Measurements from ENCODE around the gene GLT6D1. TPM values are rescaled to one million over a fixed set of nuclear protein-coding genes. Genes with fewer than 3 reads are reported as not detected.
"Not testable (repeated sequence)": the region's sequence is repeated elsewhere in the genome, so short reads cannot be mapped to it uniquely, and the experiment has no call there.

The GLT6D1 gene, protein sequence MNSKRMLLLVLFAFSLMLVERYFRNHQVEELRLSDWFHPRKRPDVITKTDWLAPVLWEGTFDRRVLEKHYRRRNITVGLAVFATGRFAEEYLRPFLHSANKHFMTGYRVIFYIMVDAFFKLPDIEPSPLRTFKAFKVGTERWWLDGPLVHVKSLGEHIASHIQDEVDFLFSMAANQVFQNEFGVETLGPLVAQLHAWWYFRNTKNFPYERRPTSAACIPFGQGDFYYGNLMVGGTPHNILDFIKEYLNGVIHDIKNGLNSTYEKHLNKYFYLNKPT
- total RNA-seq: not detected

DNA sequence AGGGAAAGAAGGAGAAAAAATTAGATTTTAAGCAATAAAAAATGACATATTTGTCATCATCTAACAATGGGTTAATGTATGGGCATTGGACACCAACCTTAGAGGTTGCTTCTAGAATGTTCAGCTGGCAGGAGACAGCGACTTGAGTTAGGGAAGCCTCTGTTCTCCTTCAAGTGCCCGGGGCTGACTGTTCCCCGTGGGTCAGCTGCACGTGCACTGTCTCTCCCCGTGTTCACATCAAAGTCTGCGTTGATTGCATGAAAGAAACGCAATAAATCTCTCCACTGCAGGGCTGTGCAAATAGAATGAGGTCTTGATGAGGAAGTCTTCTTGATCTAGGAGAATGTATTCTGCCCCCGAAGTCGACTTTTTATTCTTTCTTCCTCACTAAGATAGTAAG is at the start of gene GLT6D1:
GLT6D1 (minus strand) TSS at position 345 of the 400 bp plus-strand sequence. CDS start 353 bp downstream, outside the sequence.
- DNase-seq (ENCODE audit: low spot score in 2 of 2): no peak
- peaks cover 15 to 16% of the 10 kb centered on the region in 2 donors for H3K9me3 Mint-ChIP-seq
- no peak for ATAC-seq
- peaks cover 7 to 11% of the 10 kb centered on the region in 2 donors for H3K36me3 Mint-ChIP-seq
- no peak within 1 kb of the TSS for H3K27ac Mint-ChIP-seq

DNA sequence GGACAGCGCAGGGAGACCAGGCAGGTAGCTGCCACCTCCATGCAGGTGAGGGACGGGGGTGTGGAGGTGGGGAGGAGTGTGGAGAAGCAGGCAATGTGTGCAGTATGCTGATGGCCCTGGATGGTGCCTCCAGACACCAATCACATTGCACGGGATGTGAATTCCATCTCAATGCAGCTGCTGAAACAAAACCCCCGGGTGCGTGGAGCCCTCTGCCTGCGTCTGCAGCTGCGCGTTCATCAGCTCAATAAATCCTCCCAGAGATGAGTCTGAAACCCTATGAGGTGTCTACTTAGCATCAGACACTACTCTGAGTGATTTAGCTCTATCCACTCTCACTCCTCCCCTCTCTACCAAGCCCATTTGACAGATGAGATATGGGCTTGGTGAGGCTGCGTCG is 49.7 kb upstream of the GLT6D1 start:
- no peak overlapping the region for H3K27ac Mint-ChIP-seq
- ATAC-seq: no peak
- H3K9me3 Mint-ChIP-seq: no peaks in the 10 kb centered on the region
- no peak for DNase-seq (ENCODE audit: low spot score in 2 of 2)
- H3K36me3 Mint-ChIP-seq: no peaks in the 10 kb centered on the region

DNA sequence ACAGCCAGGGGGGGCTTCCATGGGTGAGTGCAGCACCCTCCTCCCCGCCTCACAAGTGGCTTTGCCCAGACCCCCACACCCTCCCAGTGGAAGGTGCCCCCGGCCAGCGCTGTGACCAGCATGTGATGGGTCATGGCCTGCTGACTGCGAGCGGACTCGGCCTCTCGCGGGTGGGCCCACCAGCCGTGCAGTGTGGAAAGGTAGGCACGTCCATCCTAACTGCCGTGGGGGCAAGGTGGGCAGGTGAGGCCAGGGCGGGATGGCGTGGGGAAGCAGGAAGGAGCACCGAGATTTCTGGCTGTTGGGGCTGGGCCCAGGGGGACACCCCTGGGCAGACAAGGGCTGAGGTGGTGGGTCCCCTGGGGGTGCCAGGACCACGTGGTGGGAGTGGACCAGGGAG is 47.9 kb upstream of the GLT6D1 start:
- H3K27ac Mint-ChIP-seq: no peak overlapping the region
- ATAC-seq (no peak), DNase-seq (ENCODE audit: low spot score in 2 of 2) (no peak)
- no peaks in the 10 kb centered on the region for H3K36me3 Mint-ChIP-seq
- no peaks in the 10 kb centered on the region for H3K9me3 Mint-ChIP-seq

DNA sequence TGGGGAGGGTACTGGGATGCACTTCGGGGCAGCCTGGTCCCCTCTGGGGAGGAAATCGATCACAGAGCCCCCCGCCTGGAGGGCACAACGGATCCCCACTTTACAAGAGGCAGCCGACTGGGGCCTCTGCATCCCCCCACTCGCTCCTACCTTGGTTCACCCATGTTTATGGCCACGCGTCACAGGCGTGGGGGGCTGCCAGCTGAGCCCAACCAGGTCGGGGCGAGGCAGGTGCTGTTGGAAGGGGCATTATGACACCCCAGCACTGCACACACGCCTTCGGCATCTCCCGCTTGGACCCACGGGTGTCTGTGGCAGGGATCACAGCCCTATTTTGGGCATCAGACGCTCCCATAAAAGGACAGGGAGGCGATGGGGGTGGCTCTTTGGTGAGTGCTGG is 45.4 kb upstream of the GLT6D1 start:
- DNase-seq (ENCODE audit: low spot score in 2 of 2): no peak
- ATAC-seq: no peak
- Mint-ChIP-seq H3K27ac (no peak overlapping the region), H3K9me3 (no peaks in the 10 kb centered on the region), H3K36me3 (no peaks in the 10 kb centered on the region)

DNA sequence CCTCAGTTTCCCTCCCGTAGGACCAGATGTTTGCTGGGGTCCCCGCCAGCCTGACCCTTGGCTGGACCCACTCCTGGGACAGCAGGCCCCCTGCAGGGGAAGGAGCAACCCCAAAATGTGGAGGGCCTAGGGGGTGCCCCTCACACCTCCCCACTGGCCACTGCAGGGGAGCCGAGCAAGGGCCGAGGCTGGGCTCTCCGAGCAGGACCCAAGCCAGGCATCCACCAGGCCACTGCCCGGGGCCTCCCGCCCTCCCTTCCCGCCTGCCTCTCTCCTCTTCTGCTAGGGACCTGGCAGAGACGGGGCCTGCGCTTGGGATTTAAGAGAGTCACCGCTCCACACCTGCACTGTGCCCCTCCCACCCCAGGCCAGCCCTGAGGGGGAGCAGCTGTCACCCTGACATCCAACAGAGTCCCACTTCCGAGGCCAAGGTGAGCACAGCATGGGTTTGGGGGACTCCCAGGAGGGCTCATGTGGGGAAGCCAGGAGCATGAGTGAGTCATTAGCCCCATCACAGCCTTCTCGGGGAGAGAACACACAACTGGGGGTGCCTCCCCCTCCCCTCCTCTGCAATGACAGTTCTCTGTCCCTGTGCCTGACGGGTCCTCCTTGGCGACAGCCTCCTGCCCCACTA is 44.2 kb upstream of the GLT6D1 start:
- DNase-seq (ENCODE audit: low spot score in 2 of 2): no peak
- ATAC-seq: no peak
- Mint-ChIP-seq H3K36me3 (no peaks in the 10 kb centered on the region), H3K9me3 (no peaks in the 10 kb centered on the region), H3K27ac (no peak overlapping the region)

DNA sequence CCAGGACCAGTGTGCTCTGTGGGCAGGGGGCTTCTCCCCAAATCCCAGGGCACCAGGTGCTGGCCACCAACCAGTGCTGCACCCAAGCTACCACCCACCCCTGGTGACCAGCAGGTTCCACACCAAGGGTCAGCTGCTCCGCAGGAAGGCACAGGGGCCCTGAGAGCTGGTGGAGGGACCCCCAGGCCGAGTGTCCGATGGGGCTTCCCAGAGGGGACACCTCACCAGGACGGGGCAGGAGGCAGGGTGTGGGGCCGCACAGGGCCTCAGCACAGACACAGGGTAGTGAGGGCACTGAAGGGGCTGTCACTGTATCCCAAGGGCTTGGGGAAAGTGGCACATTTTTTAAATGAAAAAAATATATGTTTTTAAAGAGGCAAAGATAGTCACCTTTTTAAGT is 41.8 kb upstream of the GLT6D1 start:
- ATAC-seq: no peak
- no peaks in the 10 kb centered on the region for H3K9me3 Mint-ChIP-seq
- no peak overlapping the region for H3K27ac Mint-ChIP-seq

DNA sequence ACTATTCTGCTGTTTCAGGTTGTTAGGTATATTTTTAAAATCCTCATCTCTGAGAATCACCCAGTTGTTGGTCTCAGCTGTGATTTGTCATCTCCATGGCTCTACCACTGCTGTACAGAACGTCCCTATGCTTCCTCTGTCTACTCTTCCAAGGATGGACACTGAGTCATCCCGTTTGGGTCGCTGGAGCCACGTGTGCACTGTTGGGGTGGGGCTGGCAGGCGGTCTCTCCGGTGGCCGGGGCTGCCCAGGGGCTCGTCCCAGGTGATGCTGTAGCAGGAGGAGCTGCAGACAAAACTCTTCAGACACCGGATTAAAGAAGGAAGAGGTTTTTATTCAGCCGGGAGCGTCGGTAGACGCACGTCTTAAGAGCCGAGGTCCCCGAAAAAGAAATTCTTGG is 40.7 kb upstream of the GLT6D1 start:
- H3K27ac Mint-ChIP-seq: no peak overlapping the region
- no peak for DNase-seq (ENCODE audit: low spot score in 2 of 2)

More for the DNA sequence above, 41.8 kb upstream of the GLT6D1 start:
- no peak for DNase-seq (ENCODE audit: low spot score in 2 of 2)
- H3K36me3 Mint-ChIP-seq: no peaks in the 10 kb centered on the region

DNA sequence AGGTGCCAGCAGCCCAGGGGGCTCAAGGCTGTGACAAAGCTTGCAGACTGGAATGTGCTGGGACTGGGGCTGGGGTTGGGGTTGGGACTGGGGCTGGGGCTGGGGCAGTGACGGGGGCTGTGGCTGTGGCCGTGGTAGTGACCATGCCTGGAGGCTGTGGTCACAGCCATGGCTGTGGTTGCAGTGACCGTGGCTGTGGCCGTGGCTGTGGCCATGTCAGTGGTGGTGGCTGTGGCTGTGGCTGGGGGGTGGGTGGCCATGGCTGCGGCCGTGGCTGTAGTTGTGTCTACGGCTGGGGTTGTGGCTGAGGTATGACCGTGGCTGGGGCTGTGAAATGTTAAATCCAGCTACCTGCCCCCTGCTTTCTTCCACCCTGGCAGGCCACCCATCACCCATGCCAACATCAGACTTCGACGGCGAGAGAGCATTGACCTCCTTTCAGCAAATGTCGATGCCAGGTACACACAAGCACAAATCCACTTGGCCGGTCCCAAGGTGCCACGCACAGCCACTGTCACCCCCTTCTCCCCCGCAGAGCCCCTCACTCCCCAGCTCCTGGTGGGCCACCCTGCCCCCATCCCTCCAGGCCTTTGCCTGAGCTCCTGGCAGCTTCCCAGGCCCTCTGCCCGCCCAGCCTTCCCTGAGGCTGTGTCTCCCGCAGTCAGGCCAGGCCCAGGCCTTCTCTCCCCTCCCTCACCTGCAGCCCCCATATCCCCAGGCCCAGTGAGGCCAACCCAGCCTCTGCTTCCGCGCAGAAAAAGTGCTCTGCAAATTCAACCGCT is 39.1 kb upstream of the GLT6D1 start:
- no peak for ATAC-seq
- H3K27ac Mint-ChIP-seq: no peak overlapping the region
- no peak for DNase-seq (ENCODE audit: low spot score in 2 of 2)
- no peaks in the 10 kb centered on the region for H3K9me3 Mint-ChIP-seq
- no peaks in the 10 kb centered on the region for H3K36me3 Mint-ChIP-seq

More for the DNA sequence above, 40.7 kb upstream of the GLT6D1 start:
- no peaks in the 10 kb centered on the region for H3K36me3 Mint-ChIP-seq
- no peaks in the 10 kb centered on the region for H3K9me3 Mint-ChIP-seq
- no peak for ATAC-seq

DNA sequence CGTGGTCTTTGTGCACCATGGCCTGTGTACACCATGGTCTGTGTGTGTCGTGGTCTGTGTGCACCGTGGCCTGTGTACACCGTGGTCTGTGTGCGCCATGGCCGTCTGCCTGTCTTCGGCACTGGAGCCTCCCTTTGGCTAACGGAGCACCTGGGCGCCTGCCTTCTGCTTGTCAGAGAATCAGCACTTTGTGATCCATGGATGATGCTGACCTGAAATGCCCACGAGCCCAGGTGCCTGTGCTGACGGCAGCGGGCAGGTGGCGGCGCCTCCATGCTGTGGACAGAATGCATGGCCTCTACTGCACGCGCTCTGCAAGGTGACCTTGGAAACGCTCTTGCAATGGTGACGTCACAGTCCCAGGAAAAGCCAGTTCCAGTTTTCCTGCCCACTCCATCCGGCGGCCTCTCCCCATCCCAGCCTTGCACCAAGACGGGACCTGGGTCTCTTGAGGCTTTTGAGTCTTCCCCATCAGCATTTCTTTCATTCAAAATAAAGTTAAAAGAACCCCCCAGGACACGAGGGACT is 38.4 kb upstream of the GLT6D1 start:
- H3K36me3 Mint-ChIP-seq: no peaks in the 10 kb centered on the region
- ATAC-seq (no peak), DNase-seq (ENCODE audit: low spot score in 2 of 2) (no peak)
- H3K27ac Mint-ChIP-seq: no peak overlapping the region
- no peaks in the 10 kb centered on the region for H3K9me3 Mint-ChIP-seq

DNA sequence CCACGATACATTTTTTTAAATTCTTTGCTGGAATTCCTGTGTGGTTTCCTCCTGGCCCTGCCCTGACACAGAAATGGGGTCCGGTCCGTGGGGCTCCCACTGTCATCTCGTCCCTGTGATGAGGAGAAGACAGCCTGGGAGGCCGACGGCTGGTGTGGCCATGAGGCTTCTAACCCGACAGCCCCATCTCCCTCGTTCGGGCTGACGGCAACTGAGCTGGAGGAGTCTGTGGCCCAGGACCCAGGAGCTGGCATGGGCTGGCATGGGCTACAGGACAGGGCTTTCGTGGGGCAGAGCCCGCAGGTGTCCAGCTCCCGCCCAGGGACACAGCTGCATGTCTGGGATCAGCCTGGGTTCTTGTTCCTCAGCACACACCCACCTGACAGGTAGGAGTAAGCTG is 37.6 kb upstream of the GLT6D1 start:
- DNase-seq (ENCODE audit: low spot score in 2 of 2) (no peak), ATAC-seq (no peak)
- H3K36me3 Mint-ChIP-seq: no peaks in the 10 kb centered on the region
- H3K27ac Mint-ChIP-seq: no peak overlapping the region
- no peaks in the 10 kb centered on the region for H3K9me3 Mint-ChIP-seq

DNA sequence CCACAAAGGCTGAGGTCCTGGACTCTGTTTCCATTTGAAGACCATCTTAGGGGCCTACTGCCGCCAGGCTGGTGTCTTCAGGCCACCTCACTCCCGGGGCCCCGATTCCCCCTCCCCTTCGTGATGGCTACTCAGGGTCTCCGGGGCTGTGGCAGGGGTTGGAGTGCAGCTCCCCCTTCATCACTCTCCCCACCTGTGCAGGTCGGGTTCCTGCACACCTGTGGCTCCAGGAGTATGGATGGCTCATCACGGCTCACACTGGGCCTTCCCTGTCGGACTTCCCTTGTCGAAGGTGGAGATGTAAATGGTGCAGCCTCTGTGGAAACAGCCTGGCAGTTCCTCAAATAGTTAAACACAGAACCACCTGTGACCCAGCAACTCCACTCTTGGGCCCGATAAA is 35.6 kb upstream of the GLT6D1 start:
- Mint-ChIP-seq H3K9me3 (no peaks in the 10 kb centered on the region), H3K27ac (no peak overlapping the region), H3K36me3 (no peaks in the 10 kb centered on the region)
- ATAC-seq: no peak
- no peak for DNase-seq (ENCODE audit: low spot score in 2 of 2)

DNA sequence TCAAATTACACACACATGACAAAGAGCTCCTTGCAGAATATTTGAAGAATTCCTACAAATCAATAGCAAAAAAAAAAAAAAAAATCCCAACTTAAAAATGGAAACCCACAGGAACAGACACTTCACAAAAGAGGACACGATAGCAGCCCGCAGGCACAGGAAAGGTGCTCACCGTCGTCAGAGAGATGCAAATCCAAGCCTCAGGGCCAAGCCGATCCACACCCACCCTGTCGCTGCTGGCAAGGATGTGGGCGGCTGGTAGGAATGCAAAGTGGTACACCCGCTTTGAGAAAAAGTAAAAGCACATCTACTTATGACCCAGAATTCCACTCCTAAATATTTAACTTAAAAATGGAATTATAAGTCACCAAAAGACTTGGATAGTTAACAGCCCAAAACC is 34.6 kb upstream of the GLT6D1 start:
- ATAC-seq (no peak), DNase-seq (ENCODE audit: low spot score in 2 of 2) (no peak)
- no peak overlapping the region for H3K27ac Mint-ChIP-seq
- no peaks in the 10 kb centered on the region for H3K9me3 Mint-ChIP-seq
- H3K36me3 Mint-ChIP-seq: no peaks in the 10 kb centered on the region

DNA sequence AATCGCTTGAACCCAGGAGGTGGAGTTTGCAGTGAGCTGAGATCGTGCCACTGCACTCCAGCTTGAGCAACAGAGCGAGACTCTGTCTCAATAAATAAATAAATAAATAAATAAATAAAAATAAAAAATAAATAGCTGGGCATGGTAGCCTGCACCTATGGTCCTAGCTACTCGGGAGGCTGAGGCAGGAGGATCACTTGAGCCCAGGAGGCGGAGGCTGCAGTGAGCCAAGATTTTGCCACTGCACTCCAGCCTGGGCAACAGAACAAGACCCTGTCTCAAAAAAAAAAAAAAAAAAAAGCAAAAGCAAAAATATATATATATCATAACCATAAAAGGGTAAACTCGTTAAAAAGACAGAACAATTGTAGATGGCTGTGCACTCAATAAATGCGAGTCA is 33.4 kb upstream of the GLT6D1 start:
- ATAC-seq; DNase-seq (ENCODE audit: low spot score in 2 of 2); H3K27ac Mint-ChIP-seq; H3K9me3 Mint-ChIP-seq; H3K36me3 Mint-ChIP-seq: not testable (repeated sequence)

DNA sequence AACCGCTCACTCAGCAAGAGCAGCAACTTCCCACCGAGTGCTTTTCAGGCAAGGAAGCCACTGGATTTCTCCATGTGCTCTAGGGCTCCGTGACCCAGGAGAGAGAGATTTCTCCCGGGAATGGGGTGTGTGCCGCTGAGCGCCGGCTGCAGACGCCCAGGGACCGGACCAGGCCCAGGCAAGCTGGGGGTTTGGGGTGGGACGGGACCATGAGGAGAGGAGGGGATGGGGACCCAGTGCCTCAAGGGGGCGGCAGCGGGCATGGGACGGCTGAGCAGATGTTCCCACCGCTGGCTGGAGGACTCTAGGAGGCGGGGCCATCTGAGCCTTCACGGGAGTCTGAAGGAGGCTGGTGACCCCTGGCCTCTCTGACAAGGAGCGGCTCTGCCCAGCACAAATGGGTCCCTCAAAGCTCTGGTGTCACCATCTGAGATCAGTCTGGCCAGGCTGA is 32.3 kb upstream of the GLT6D1 start:
- Mint-ChIP-seq H3K27ac (no peak overlapping the region), H3K9me3 (no peaks in the 10 kb centered on the region), H3K36me3 (no peaks in the 10 kb centered on the region)
- DNase-seq (ENCODE audit: low spot score in 2 of 2) (no peak), ATAC-seq (no peak)

DNA sequence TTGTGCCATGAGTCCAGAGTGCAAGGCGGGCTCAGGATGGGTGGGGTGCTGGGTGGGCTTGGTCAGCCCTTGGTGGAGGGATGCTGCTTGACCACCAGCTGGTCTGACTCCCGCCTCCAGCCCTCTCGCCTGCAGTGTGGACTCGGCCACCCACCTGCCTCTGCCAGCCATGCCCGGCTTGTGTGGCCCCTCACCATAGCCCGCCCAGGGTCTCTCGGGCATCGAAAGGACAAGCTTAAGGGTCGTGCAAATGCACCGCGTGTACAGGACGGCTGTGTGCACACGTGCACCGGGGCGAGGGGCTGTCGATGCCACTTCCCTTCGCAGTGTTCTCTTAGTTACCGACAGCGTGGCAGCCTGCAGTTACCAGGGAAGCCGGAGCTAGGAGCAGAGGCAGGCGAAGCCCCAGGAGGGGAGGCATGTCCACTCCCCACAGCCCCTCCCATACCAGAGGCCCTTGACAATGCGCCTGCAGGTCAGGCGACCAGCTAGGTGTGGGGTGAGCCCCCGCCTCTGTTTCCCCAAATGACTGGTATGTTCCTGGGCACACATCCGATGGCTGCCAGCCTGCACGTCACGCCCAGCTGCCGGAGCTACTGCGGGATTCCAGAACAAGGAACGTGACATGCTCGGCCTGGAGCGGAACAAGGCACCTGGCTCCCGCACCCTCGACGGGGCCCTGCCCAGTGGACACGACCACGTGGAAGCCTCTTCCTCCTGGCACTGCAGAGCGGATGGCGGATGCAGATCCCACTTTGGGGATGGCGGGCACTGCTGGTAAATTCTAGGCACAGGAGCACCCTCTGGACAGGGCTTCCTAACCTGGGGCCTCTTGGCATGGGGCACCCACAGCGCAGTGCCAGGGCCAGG is 31.6 kb upstream of the GLT6D1 start:
- Mint-ChIP-seq H3K9me3 (no peaks in the 10 kb centered on the region), H3K36me3 (no peaks in the 10 kb centered on the region), H3K27ac (no peak overlapping the region)
- ATAC-seq (no peak), DNase-seq (ENCODE audit: low spot score in 2 of 2) (peak in 1 of 2 donors; percentile 39)

DNA sequence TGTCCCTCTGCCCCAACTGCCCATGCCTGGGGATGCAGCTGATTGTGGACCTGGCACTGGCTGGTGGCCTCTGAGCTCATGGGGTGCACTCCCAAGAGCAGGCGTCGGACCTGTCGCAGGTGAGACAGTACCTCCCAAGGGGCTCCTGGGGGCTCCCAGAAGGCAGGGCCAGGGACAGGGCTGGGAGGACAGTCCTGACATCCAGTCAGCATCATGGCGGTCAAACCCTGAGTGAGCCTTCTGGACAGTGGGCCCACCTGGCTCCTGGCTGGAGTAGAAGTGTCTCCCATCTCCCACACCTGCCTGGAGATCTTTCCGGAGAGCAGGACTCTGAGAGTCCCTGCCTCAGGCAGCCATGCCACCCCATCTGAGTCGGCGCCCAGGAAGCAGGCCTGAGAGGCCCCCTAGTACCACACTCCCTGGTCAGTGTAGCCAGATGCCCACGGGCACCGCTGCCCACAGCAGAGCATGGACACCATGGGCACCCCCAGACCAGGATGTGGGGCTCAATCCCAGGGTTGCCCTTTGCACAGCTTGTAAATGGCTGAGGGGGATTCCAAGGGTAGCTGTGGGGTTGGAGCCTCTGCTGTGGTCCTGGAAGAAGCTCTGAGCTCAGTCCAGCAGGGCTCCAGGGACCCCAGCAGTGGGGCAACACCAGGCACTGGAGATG is 30.4 kb upstream of the GLT6D1 start:
- ATAC-seq (no peak), DNase-seq (ENCODE audit: low spot score in 2 of 2) (peak in 1 of 2 donors; percentile 18)
- H3K36me3 Mint-ChIP-seq: no peaks in the 10 kb centered on the region
- no peak overlapping the region for H3K27ac Mint-ChIP-seq
- H3K9me3 Mint-ChIP-seq: no peaks in the 10 kb centered on the region

Measured in activated naive CD4-positive, alpha-beta T cell treated with anti-CD3 and anti-CD28 coated beads, Interleukin-2, amount 50 U/mL, for 72 hours (primary cell).